DLD1 (cell line): ENCODE measurements around the gene ART5.

ENCODE experiments used
- in situ Hi-C: cut with HindIII; loops from 2 replicates; pipeline ENCODE4 v1.10.0; 2017; ENCODE audit warnings: low sequenced_read_pairs

ART5 gene, protein sequence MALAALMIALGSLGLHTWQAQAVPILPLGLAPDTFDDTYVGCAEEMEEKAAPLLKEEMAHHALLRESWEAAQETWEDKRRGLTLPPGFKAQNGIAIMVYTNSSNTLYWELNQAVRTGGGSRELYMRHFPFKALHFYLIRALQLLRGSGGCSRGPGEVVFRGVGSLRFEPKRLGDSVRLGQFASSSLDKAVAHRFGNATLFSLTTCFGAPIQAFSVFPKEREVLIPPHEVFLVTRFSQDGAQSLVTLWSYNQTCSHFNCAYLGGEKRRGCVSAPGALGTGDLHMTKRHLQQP

DNA sequence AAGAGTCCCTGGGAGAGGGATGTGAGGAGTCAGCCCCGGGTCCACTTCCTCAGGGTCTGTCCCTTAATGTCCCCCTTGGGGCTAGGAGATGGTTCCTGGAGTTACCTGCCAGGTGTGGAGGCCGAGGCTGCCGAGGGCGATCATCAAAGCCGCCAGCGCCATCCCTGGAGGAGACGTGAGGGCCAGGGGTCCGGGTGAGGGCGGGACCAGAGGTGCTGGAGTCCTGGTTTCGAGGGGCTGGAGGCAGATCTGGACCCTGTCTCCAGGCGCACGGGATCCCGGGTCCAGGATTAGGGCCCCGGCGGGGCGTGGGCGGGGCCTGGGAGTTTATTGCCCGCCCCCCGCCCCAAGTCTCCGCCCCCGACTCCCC lies at the start of gene ART5:
Gene ART5, minus strand, starts transcription at position 292 of the 370 bp plus-strand sequence. Its CDS starts 130 bp downstream, at position 162.
- in situ Hi-C loops = no loop called here

GRCh38 chr11:3686751-3687150 lies 45.0 kb upstream of the ART5 start:
- in situ Hi-C loops = no loop called here

DNA sequence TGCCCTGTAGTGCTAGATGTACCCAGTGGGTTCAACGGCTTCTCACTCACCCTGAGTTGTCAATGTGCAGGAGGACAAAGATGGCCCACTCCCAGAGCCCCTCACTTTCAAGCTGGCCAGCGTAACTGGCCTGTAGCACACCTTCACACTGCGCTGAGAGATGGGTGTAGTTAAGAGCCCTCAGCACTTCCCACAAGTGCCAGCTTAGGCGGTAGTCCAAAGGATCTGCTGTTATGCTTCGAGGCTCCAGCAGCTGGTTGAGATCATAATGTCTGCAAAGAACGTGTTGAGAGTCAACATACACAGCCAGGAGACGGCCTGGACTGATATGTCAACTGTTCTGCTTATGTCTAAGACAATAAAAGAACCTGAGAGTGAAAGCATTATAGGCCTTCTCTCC lies 44.1 kb upstream of the ART5 start:
- in situ Hi-C loops = no loop called here

- in situ Hi-C loops = no loop called here
These were observed 43.0 kb upstream of the ART5 start for GRCh38 chr11:3684819-3685172.

GRCh38 chr11:3684129-3684818 lies 42.5 kb upstream of the ART5 start:
- in situ Hi-C loops = no loop called here

DNA sequence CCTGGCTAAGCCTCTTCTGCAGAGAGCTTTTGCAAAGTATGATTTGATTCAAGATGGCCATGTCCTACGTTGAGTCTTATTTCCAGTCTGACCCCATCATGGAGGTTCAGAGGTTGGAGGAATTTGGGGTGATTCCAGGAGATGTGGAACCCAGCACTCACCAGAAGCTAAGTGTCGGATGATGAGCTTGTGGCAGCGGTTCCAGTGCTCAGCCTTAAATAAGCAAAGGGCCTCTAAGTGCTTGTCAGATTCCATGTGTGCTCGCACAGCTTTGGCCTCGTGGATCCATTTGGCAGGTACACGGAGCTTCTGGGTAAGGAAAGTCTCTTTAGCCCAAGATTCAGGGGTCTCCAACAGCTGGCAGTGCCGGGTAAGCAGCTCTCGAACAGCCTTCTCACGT lies 41.2 kb upstream of the ART5 start:
- in situ Hi-C loops = no loop called here

GRCh38 chr11:3679077-3679476 lies 37.3 kb upstream of the ART5 start:
- in situ Hi-C loops = no loop called here

- in situ Hi-C loops = no loop called here
These were observed 34.2 kb upstream of the ART5 start for GRCh38 chr11:3675971-3676370.

DNA sequence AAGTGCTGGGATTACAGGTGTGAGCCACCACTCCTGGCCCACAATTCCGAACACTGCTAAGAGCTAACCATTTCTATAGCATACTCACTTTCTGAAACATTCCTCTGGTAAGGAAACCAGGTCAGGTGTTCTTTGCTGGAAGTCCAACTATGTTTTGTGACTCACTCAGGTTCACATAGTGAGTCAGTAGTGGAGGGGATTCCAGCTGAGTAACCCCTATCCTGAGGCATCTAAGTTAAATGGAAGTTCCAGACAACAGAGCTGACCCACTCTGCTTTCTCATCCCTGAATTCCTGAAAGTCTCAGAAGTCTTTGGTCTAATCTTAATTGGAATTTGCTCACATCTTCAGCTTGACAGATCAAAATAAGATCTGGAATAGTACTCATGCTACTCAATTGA lies 32.4 kb upstream of the ART5 start:
- in situ Hi-C loops = no loop called here

DNA sequence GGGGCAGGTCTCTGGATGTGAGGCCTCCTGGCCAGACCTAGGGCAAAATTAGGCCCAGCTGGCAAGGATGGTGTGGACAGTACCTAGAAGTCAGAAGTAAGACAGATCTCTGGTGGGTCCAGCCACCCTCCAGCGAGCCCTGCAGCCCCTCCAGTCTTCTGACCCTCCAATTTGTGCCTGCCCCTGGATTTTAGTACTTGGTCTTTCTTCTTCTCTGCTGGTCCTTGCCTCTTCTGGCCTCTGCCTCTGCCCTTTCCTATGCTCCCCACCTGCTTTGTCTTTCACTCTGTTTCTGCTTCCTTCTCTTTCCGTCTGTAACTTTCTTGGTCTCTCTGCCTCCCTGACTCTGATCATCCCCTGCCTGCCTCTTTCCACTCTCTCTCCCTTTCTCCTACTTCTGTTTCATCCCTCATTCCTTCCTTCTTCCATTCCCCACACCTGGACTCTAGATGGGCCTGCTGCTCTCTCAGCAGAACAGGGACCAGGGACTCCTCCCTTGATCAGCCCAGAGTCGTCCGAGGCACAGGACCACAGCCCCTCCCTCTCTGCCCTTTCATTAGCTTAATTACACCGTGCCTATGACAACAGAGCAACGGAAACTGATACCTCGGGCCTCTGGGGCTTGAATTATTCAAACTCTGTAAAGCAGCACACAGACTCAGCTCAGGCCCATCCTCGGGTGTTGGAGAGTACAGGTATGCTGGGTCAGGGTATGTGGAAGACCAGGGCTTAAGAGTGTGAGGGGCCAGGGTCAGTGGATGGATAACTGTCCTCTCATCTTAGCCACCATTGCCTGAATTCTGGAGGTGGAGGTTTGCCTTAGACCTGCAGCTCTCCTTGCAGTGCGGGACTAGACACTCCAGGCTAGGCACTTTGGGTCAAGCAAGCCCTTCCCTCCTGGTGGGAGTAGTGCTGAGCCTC lies 29.8 kb upstream of the ART5 start, which contains the start of gene CHRNA10:
Gene CHRNA10, minus strand, starts transcription at position 51 of the 921 bp plus-strand sequence. CDS start 72 bp downstream, outside the sequence.
- in situ Hi-C loops = no loop called here

DNA sequence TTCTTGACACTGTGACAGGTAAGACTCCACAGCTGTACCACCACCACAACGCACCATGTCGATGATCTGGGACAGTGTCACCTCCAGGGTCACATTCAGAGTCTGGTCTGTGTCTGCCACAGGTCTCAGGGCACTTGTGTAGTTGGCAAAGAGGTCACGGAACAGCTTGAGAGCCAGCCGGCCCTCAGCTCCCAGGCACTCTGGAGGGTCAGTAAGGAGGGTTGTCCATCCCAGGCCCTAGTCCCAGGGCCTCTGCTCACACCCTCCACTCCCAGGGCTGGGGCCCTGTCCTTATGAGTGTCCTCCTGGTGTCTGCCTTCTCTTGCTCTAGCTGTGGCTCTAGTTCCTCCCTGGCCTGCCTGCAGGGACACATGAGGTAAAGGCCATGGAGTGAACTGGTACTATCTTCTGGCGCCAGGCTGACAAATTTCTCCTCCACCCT lies 28.0 kb upstream of the ART5 start:
- in situ Hi-C loops = no loop called here

GRCh38 chr11:3669128-3669527 lies 27.3 kb upstream of the ART5 start:
- in situ Hi-C loops = no loop called here

- in situ Hi-C loops = no loop called here
These were observed 25.6 kb upstream of the ART5 start for GRCh38 chr11:3667149-3668035.

- in situ Hi-C loops = no loop called here
These were observed 24.3 kb upstream of the ART5 start for GRCh38 chr11:3666023-3666530.

- in situ Hi-C loops = no loop called here
These were observed 23.7 kb upstream of the ART5 start for GRCh38 chr11:3665336-3666022.

GRCh38 chr11:3664032-3664630 lies 22.3 kb upstream of the ART5 start:
- in situ Hi-C loops = no loop called here

DNA sequence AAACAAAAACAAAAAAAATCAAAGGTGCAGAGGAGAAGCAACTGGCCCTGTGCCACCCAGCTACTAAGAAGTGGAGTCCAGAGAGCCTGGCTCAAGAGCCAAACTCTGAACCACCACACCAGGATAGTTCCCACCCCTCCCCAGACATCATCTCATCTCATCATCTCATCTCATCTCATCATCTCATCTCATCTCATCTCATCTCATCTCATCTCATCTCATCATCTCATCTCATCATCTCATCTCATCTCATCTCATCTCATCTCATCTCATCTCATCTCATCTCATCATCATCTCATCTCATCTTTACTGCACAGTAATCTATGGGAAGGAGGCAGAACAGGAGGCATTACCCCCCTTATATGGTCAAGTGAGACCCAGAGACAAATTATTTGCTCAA lies 21.1 kb upstream of the ART5 start:
- in situ Hi-C loops = no loop called here

- in situ Hi-C loops = no loop called here
These were observed 19.2 kb upstream of the ART5 start for GRCh38 chr11:3660960-3661359.
